Measurements from ENCODE around the gene HIVEP1.
A peak's percentile ranks its signal among the peaks of the same experiment; 100 is the strongest.

HIVEP1 gene

DNA sequence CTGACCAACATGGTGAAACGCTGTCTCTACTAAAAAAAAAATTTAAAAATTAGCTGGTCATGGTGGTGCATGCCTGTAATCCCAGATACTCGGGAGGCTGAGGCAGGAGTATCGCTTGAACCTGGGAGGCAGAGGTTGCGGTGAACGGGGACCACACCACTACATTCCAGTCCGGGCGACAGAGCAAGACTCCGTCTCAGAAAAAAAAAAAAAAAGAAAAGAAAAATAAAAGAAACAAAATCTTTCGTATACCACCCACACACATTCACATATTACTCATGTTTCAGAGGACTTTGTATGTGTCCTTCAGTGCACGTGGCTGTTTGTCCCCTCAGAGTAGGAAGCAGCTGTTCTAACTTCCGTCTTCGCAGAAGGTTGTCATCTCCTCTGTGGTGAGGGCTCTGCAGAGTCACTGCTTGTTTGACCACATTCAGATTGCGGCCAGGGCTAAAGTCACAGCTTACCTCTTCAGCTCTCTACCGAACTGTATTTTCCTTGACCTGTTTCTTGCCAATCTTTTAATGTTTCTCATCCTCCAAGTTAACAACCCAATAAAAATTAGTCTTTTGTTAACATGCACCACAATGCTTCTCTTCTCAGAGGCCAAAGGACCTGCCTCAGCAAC is 36.6 kb upstream of the HIVEP1 start:
- no peak for DNase-seq (ENCODE audit: low spot score in 2 of 2)
- Mint-ChIP-seq H3K27ac (ENCODE audit: low read depth) (no peak overlapping the region), H3K9me3 (no peaks in the 10 kb centered on the region), H3K4me3 (no peak overlapping the region), H3K27me3 (peaks cover 12% of the 10 kb centered on the region), H3K4me1 (peaks cover 11% of the 10 kb centered on the region), H3K36me3 (ENCODE audit: insufficient read depth) (no peaks in the 10 kb centered on the region)
- ATAC-seq (replicated peaks; ENCODE audit: extremely low read depth, poor library complexity, severe bottlenecking): peak; percentile 67

DNA sequence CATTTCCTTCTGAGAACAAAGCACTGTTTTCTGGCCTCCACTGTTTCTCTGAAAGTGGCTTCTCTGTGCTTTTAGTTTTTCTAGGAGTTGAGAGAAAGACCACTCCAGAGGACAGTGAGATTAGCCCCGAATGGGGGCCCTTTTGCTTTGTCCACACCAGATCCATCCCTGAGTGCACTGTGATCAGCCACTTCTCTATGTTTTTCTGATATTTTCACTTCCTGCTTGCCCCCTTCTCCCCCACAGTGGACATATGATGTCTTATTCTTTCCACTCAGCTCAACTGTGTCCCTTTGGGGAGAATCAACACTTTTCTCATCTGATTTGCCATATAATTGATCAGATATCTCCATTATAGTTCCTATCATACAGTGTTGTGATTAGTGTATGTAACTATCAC is 35.6 kb upstream of the HIVEP1 start:
- DNase-seq (ENCODE audit: low spot score in 2 of 2) (no peak), ATAC-seq (replicated peaks; ENCODE audit: extremely low read depth, poor library complexity, severe bottlenecking) (no peak)
- no peak overlapping the region for H3K27ac Mint-ChIP-seq (ENCODE audit: low read depth)
- H3K36me3 Mint-ChIP-seq (ENCODE audit: insufficient read depth): no peaks in the 10 kb centered on the region
- H3K4me1 Mint-ChIP-seq: peaks cover 11% of the 10 kb centered on the region
- no peak overlapping the region for H3K4me3 Mint-ChIP-seq
- H3K9me3 Mint-ChIP-seq: no peaks in the 10 kb centered on the region
- peaks cover 12% of the 10 kb centered on the region for H3K27me3 Mint-ChIP-seq

DNA sequence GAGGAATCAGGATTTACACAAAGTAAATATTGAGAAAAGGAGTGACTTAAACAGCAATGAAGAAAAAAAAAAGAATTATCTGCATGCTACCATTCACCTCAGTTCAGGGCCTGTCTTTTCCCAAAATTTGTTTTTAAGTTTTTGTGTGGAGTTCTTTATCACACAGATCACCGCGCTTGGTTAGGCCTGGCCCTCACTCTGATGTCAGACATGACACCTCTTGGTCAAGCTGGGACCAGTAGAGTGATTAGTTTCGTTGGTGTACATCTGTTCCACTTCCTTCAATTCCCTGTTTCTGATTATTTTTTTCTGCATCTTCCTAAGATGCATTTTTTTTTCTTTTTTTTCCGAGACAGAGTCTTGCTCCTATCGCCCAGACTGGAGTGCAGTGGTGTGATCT is 34.9 kb upstream of the HIVEP1 start:
- Mint-ChIP-seq H3K4me1 (peaks cover 11% of the 10 kb centered on the region), H3K36me3 (ENCODE audit: insufficient read depth) (no peaks in the 10 kb centered on the region), H3K27me3 (peaks cover 10% of the 10 kb centered on the region), H3K27ac (ENCODE audit: low read depth) (no peak overlapping the region), H3K4me3 (no peak overlapping the region), H3K9me3 (no peaks in the 10 kb centered on the region)
- DNase-seq (ENCODE audit: low spot score in 2 of 2) (no peak), ATAC-seq (replicated peaks; ENCODE audit: extremely low read depth, poor library complexity, severe bottlenecking) (no peak)

DNA sequence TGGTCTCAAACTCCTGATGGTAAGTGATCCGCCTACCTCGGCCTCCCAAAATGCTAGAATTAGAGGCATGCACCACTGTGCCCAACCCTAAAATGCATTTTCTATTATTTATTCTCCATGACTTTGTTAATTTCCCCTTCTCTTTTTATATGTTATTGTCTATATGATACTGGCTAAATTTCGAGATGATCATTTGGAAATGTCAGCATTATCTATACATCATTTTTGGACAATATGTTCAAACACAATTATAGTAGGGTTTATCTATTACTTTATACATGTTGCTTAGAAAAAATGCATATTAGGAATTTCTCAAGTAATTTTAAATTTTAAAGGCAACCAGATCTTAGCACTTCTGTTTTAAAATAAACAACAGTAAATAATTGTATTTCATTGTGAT is 34.4 kb upstream of the HIVEP1 start:
- Mint-ChIP-seq H3K4me1 (peaks cover 11% of the 10 kb centered on the region), H3K9me3 (no peaks in the 10 kb centered on the region), H3K4me3 (no peak overlapping the region), H3K36me3 (ENCODE audit: insufficient read depth) (no peaks in the 10 kb centered on the region), H3K27ac (ENCODE audit: low read depth) (no peak overlapping the region), H3K27me3 (peaks cover 5% of the 10 kb centered on the region)
- ATAC-seq (replicated peaks; ENCODE audit: extremely low read depth, poor library complexity, severe bottlenecking) (no peak), DNase-seq (ENCODE audit: low spot score in 2 of 2) (no peak)

DNA sequence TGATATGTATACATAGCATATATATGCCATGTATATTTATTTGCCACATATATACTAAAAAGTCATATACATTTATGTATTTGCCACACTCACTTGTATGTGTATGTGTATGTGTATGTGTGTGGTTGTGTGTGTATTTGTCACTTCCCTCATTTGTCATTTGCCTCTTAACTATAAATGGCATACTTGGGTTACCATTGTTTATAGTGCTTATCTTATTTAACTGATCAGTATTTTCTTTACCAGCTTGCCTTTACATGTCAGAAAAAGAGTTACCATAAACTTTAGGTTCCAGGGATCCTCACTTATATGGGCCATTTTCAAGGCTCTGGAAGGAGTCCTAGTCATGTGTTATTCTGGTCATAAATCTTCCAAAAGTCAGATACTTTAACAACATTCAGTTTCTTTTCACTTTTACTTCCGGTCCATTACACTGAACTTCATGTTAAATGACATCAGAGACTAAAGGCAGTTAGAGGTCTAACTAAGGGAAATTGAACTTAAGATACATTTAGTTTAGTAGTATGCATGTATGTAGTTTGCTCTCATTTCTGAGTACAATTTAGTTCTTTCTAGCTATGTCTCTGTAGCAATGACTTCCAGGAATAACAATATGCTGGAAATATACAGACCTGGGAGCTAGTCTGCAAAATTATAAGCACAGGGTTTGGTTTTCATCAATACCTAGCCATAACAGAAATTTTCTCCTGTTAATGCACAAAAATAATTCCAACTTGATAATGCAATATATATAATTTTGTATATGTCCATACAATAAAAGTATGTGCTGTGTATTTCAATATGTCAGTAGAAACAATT is 33.7 kb upstream of the HIVEP1 start:
- Mint-ChIP-seq H3K9me3 (no peaks in the 10 kb centered on the region), H3K36me3 (ENCODE audit: insufficient read depth) (no peaks in the 10 kb centered on the region), H3K27ac (ENCODE audit: low read depth) (no peak overlapping the region), H3K4me1 (peaks cover 11% of the 10 kb centered on the region), H3K4me3 (no peak overlapping the region), H3K27me3 (peaks cover 3% of the 10 kb centered on the region)
- no peak for ATAC-seq (replicated peaks; ENCODE audit: extremely low read depth, poor library complexity, severe bottlenecking)
- no peak for DNase-seq (ENCODE audit: low spot score in 2 of 2)

DNA sequence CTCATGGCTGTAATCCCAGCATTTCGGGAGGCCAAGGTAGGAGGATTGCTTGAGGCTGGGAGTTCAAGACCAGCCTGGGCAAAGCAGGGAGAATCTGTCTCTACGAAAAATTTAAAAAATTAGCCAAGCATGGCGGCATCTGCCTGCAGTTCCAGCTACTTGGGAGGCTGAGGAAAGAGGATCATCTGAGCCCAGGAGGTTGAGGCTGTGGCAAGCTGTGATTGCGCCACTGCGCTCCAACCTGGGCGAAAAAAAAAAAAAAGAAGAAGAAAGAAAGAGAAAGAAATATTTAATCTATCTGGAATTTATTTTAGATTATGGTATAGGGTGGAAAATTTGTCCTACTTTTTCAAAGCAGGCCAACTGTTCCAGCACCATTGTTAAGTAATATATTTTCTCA is 32.2 kb upstream of the HIVEP1 start:
- peaks cover 9% of the 10 kb centered on the region for H3K27me3 Mint-ChIP-seq
- H3K36me3 Mint-ChIP-seq (ENCODE audit: insufficient read depth): no peaks in the 10 kb centered on the region
- no peak overlapping the region for H3K4me3 Mint-ChIP-seq
- H3K27ac Mint-ChIP-seq (ENCODE audit: low read depth): no peak overlapping the region
- peaks cover 11% of the 10 kb centered on the region for H3K4me1 Mint-ChIP-seq
- no peaks in the 10 kb centered on the region for H3K9me3 Mint-ChIP-seq
- ATAC-seq (replicated peaks; ENCODE audit: extremely low read depth, poor library complexity, severe bottlenecking) (no peak), DNase-seq (ENCODE audit: low spot score in 2 of 2) (no peak)

DNA sequence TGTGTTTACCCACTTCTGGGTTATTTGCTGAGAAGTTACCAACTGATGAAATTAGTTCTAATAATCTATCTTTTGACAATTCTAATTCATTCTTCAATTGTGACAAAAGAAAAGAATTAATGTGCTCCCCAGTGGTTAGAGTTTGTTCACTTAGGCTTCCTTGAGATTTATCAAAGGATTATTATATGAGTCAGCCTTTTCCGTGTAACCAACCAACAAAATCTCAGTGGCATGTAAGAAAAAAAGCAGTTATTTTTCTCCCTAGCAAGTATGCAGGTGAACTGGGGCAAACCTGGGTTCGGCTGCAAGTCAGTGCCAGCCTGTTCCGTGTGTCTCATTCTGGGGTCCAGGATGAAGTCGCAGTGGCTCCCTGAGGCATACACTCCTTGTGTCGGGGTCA is 28.8 kb upstream of the HIVEP1 start:
- DNase-seq (ENCODE audit: low spot score in 2 of 2): no peak
- Mint-ChIP-seq H3K4me3 (no peak overlapping the region), H3K27me3 (peaks cover 40% of the 10 kb centered on the region), H3K9me3 (no peaks in the 10 kb centered on the region), H3K4me1 (peaks cover 2% of the 10 kb centered on the region), H3K27ac (ENCODE audit: low read depth) (no peak overlapping the region), H3K36me3 (ENCODE audit: insufficient read depth) (no peaks in the 10 kb centered on the region)
- ATAC-seq (replicated peaks; ENCODE audit: extremely low read depth, poor library complexity, severe bottlenecking): no peak

DNA sequence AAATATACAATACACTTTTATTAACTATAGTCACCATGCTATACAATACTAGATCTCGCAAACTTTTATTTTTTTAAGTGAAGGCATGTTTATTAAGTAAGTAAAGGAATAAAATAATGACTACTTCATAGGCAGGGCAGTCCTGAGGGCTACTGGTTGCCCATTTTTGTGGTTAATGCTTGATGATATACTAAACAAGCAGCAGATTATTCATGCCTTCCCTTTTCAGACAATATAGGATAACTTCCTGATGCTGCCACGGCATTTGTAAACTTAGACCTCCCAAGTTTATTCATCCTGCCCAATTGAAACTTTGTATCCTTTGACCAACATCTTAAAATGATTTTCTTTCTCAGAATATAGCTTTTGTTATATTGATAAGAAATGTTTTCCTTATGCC is 24.7 kb upstream of the HIVEP1 start:
- peaks cover 42% of the 10 kb centered on the region for H3K27me3 Mint-ChIP-seq
- ATAC-seq (replicated peaks; ENCODE audit: extremely low read depth, poor library complexity, severe bottlenecking) (no peak), DNase-seq (ENCODE audit: low spot score in 2 of 2) (no peak)
- H3K4me3 Mint-ChIP-seq: no peak overlapping the region
- H3K36me3 Mint-ChIP-seq (ENCODE audit: insufficient read depth): no peaks in the 10 kb centered on the region
- no peaks in the 10 kb centered on the region for H3K9me3 Mint-ChIP-seq
- no peak overlapping the region for H3K27ac Mint-ChIP-seq (ENCODE audit: low read depth)
- no peaks in the 10 kb centered on the region for H3K4me1 Mint-ChIP-seq

DNA sequence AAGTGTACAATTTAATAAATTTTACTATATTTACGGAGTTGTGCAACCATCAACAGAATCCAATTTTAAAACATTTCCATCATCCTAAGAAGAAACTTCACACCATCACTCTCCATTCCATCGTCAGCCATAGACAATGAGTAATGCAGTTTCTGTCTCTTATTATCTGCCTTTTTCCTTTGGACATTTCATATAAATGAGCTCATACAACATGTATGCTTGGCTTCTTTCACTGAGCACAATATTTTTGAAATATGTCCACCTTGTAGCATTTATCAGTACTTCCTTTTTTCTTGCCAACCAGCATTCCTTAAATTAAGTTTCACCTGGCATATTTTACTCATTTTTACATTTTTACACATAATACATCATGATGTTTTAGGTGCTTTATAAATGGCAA is 22.7 kb upstream of the HIVEP1 start:
- Mint-ChIP-seq H3K4me3 (no peak overlapping the region), H3K9me3 (no peaks in the 10 kb centered on the region), H3K27me3 (peaks cover 33% of the 10 kb centered on the region), H3K4me1 (no peaks in the 10 kb centered on the region), H3K27ac (ENCODE audit: low read depth) (no peak overlapping the region), H3K36me3 (ENCODE audit: insufficient read depth) (no peaks in the 10 kb centered on the region)
- DNase-seq (ENCODE audit: low spot score in 2 of 2) (no peak), ATAC-seq (replicated peaks; ENCODE audit: extremely low read depth, poor library complexity, severe bottlenecking) (no peak)

DNA sequence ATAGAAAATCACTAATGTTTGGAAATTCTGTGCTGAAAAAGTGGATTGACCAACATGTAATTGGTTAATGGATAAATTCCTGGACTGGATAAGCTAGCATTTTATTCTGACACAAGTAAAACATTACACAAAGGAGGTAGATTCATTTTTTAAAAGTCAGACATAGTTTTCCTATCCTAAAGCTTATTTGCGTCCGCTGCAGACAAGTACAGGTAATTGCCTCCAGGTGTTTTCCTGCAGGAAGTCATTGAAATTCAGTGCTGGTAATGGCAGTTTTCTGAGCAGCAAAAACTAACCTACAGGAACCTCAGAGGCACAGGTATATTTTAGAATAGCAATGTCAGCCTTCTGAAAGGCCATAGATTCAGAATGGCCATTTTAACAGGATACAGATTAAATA is 20.0 kb upstream of the HIVEP1 start:
- H3K27me3 Mint-ChIP-seq: peaks cover 14% of the 10 kb centered on the region
- H3K4me3 Mint-ChIP-seq: no peak overlapping the region
- H3K36me3 Mint-ChIP-seq (ENCODE audit: insufficient read depth): no peaks in the 10 kb centered on the region
- no peaks in the 10 kb centered on the region for H3K9me3 Mint-ChIP-seq
- no peak overlapping the region for H3K27ac Mint-ChIP-seq (ENCODE audit: low read depth)
- ATAC-seq (replicated peaks; ENCODE audit: extremely low read depth, poor library complexity, severe bottlenecking) (no peak), DNase-seq (ENCODE audit: low spot score in 2 of 2) (no peak)
- no peaks in the 10 kb centered on the region for H3K4me1 Mint-ChIP-seq

DNA sequence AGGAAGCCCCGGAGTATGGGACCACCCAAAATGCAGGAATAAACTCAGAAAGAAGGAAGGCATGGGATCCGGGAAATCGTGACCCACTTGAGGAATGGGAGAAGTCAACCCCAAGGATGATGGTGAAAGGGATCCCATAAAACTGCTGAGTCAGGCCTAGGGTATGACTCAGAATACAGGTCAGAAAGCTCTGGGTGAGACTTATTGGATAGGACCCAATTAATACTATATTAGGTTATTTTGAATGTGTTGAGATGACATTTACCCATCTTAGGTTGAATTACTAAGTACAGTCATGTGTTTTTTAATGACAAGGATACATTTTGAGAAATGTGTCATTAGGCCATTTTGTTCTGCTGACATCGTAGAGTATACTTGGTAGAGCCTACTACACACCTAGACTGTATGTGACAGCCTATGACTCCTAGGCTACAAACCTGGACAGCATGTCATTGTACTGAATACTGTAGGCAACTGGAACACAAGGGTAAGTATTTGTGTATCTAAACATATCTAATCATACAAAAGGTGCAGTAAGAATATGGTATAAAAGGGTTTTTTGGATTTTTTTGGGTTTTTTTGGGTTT is 17.1 kb upstream of the HIVEP1 start:
- ATAC-seq (replicated peaks; ENCODE audit: extremely low read depth, poor library complexity, severe bottlenecking): no peak
- no peaks in the 10 kb centered on the region for H3K36me3 Mint-ChIP-seq (ENCODE audit: insufficient read depth)
- no peak for DNase-seq (ENCODE audit: low spot score in 2 of 2)
- no peaks in the 10 kb centered on the region for H3K27me3 Mint-ChIP-seq
- H3K4me1 Mint-ChIP-seq: no peaks in the 10 kb centered on the region
- no peak overlapping the region for H3K27ac Mint-ChIP-seq (ENCODE audit: low read depth)
- H3K4me3 Mint-ChIP-seq: no peak overlapping the region
- H3K9me3 Mint-ChIP-seq: no peaks in the 10 kb centered on the region

DNA sequence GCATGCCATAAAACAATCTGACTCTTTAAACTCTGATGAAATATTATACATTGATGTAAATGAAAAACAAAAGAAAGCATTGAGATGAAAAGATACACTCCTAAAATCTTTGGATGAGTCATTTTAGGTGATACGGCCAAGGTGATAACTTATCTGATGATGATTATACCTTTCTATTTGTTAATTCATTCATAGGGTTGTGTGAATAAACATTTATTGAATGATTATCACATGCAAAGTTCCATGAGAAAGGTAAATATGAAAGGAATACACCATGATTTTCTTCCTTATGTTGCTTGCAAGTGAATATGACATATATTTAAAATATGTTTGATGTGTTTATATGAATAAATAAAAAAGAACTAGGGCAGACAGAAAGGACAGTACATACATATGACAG is 15.4 kb upstream of the HIVEP1 start:
- H3K27ac Mint-ChIP-seq (ENCODE audit: low read depth): no peak overlapping the region
- no peaks in the 10 kb centered on the region for H3K4me1 Mint-ChIP-seq
- DNase-seq (ENCODE audit: low spot score in 2 of 2): no peak
- no peaks in the 10 kb centered on the region for H3K9me3 Mint-ChIP-seq
- H3K27me3 Mint-ChIP-seq: no peaks in the 10 kb centered on the region
- H3K36me3 Mint-ChIP-seq (ENCODE audit: insufficient read depth): no peaks in the 10 kb centered on the region
- ATAC-seq (replicated peaks; ENCODE audit: extremely low read depth, poor library complexity, severe bottlenecking): no peak
- H3K4me3 Mint-ChIP-seq: no peak overlapping the region

DNA sequence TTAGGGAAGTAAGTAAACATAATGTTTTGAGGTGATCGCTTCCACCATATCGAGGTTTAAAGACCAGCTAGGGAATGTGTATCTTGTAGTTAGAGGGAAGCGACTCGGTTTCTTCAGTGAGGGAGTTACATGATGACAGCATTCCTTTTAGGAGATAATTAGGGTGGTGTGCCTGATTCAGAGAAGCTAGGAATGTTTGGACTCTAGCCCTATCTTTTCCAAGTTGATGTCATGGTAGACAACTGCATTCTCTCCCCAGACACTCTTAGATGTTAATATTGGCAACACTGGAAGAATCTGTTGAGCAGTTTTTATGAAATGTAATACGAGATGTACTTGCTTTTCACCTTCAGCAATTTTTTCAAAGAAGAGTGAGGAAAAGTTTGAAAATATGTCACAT is 12.9 kb upstream of the HIVEP1 start:
- no peaks in the 10 kb centered on the region for H3K27me3 Mint-ChIP-seq
- no peaks in the 10 kb centered on the region for H3K4me1 Mint-ChIP-seq
- no peak for ATAC-seq (replicated peaks; ENCODE audit: extremely low read depth, poor library complexity, severe bottlenecking)
- no peaks in the 10 kb centered on the region for H3K36me3 Mint-ChIP-seq (ENCODE audit: insufficient read depth)
- no peaks in the 10 kb centered on the region for H3K9me3 Mint-ChIP-seq
- H3K27ac Mint-ChIP-seq (ENCODE audit: low read depth): no peak overlapping the region
- H3K4me3 Mint-ChIP-seq: no peak overlapping the region
- no peak for DNase-seq (ENCODE audit: low spot score in 2 of 2)
